ENCODE measurements around the gene CFHR1. TPM values are rescaled to one million over a fixed set of nuclear protein-coding genes. Genes with fewer than 3 reads are reported as not detected.
"Not testable (repeated sequence)": the region's sequence is repeated elsewhere in the genome, so short reads cannot be mapped to it uniquely, and the experiment has no call there.

Gene CFHR1
- total RNA-seq, 1 experiment from 2014 or later = 0.81 TPM

DNA sequence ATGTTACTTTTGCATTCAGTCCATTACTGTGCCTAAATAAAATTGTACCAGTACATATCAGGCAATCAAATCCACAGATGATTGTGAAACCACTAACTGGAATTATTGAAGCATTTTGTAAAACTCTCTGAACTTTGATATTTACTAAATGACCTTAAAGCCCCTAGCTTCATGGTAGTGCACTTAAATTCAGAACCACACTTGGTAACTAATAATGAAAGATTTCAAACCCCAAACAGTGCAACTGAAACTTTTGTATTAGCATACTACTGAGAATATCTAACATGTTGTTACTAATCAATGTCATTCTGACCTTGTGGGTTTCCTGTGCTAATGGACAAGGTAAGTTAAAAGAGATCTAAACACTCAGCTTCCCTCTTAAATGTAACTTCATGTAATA lies 44.9 kb upstream of the CFHR1 start, which contains the start of gene CFHR3:
CFHR3 (plus strand) TSS at position 238 of the 400 bp plus-strand sequence; CDS start at position 285, 47 bp downstream.
- Histone ChIP-seq H3K27ac (no peak within 1 kb of the TSS), H3K4me2 (no peak within 1 kb of the TSS), H3K36me3 (ENCODE audit: low read depth) (no peaks in the 10 kb centered on the region), H2AFZ (0 out of 2 replicates have a peak within 1 kb of the TSS, but pooled peaks have one; percentile 22), H3K4me1 (replicated peaks; ENCODE audit: insufficient read depth) (no peaks in the 10 kb centered on the region), H3K4me3 (no peak within 1 kb of the TSS), H4K20me1 (ENCODE audit: insufficient read depth) (no peaks in the 10 kb centered on the region), H3K79me2 (ENCODE audit: low read depth) (no peaks in the 10 kb centered on the region), H3K9me3 (ENCODE audit: insufficient read depth, low read depth) (no peaks in the 10 kb centered on the region), H3K9me2 (ENCODE audit: insufficient read depth) (no peaks in the 10 kb centered on the region), H3F3A (ENCODE audit: insufficient read depth, low read depth) (no peaks in the 10 kb centered on the region), H3K27me3 (ENCODE audit: insufficient read depth, low read depth) (no peaks in the 10 kb centered on the region)
- BruUV-seq (replicated peaks) = no TSS peak
- intact Hi-C loops (cut with micrococcal nuclease; ENCODE audit: unreplicated experiment) = no loop called here
- ChIA-PET POLR2A (ENCODE audit: unreplicated experiment) (no interaction called here), CTCF (no interaction called here)
- no peak for DNase-seq
- TF ChIP-seq, protein P1, sequence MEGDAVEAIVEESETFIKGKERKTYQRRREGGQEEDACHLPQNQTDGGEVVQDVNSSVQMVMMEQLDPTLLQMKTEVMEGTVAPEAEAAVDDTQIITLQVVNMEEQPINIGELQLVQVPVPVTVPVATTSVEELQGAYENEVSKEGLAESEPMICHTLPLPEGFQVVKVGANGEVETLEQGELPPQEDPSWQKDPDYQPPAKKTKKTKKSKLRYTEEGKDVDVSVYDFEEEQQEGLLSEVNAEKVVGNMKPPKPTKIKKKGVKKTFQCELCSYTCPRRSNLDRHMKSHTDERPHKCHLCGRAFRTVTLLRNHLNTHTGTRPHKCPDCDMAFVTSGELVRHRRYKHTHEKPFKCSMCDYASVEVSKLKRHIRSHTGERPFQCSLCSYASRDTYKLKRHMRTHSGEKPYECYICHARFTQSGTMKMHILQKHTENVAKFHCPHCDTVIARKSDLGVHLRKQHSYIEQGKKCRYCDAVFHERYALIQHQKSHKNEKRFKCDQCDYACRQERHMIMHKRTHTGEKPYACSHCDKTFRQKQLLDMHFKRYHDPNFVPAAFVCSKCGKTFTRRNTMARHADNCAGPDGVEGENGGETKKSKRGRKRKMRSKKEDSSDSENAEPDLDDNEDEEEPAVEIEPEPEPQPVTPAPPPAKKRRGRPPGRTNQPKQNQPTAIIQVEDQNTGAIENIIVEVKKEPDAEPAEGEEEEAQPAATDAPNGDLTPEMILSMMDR (conservative IDR thresholded peaks at IDR 0.05) = no peak
- no peak for TF ChIP-seq EZH2 (IDR thresholded peaks at IDR 0.05; ENCODE audit: low read depth)

DNA sequence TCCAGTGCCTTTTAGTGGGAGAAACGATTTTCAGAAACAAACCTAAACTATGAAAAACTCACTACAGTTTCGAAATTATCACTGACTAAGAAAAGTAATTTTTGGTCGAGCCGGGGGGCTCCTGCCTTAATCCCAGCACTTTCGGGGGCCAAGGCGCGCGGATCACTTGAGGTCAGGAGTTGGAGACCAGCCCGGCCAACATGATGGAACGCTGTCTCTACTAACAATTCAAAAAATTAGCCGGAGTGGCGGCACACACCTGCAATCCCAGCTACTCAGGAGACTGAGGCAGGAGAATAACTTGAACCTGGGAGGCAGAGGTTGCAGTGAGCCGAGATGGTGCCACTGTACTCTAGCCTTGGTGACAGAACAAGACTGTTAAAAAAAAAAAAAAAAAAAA lies 41.9 kb upstream of the CFHR1 start:
- Histone ChIP-seq H3K4me3 (no peak overlapping the region), H3K27ac (no peak overlapping the region), H3K4me2 (no peak overlapping the region), H3K9me2 (ENCODE audit: insufficient read depth) (no peaks in the 10 kb centered on the region), H3K36me3 (ENCODE audit: low read depth) (no peaks in the 10 kb centered on the region), H3K27me3 (ENCODE audit: insufficient read depth, low read depth) (no peaks in the 10 kb centered on the region), H4K20me1 (ENCODE audit: insufficient read depth) (no peaks in the 10 kb centered on the region), H3K9me3 (ENCODE audit: insufficient read depth, low read depth) (0 out of 2 replicates have a peak, but pooled peaks cover 4% of the 10 kb centered on the region), H3F3A (ENCODE audit: insufficient read depth, low read depth) (no peaks in the 10 kb centered on the region), H2AFZ (no peak overlapping the region), H3K79me2 (ENCODE audit: low read depth) (no peaks in the 10 kb centered on the region), H3K4me1 (replicated peaks; ENCODE audit: insufficient read depth) (no peaks in the 10 kb centered on the region)
- POLR2A ChIA-PET (ENCODE audit: unreplicated experiment) = no interaction called here
- intact Hi-C loops (cut with micrococcal nuclease; ENCODE audit: unreplicated experiment) = no loop called here
- TF ChIP-seq EZH2 (IDR thresholded peaks at IDR 0.05; ENCODE audit: low read depth) = no peak
- no TSS peak for BruUV-seq (replicated peaks)
- DNase-seq = no peak
- CTCF ChIA-PET = no interaction called here

DNA sequence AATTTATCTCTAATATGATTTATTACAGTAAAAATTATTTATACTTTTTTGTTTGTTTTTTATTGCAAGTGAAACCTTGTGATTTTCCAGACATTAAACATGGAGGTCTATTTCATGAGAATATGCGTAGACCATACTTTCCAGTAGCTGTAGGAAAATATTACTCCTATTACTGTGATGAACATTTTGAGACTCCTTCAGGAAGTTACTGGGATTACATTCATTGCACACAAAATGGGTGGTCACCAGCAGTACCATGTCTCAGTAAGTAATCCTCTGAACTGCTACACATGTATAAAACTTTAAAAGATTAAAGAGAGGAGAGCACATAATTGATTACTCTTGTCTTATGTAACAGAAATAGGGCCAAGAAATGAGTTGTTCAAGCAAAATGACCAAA lies 40.4 kb upstream of the CFHR1 start:
- no peaks in the 10 kb centered on the region for H3F3A ChIP-seq (ENCODE audit: insufficient read depth, low read depth)
- intact Hi-C loops (cut with micrococcal nuclease; ENCODE audit: unreplicated experiment) = no loop called here
- no TSS peak for BruUV-seq (replicated peaks)
- no peak overlapping the region for H3K4me2 ChIP-seq
- H3K27ac ChIP-seq = no peak overlapping the region
- no peak overlapping the region for H2AFZ ChIP-seq
- no peaks in the 10 kb centered on the region for H3K9me2 ChIP-seq (ENCODE audit: insufficient read depth)
- no peak for TF ChIP-seq EZH2 (IDR thresholded peaks at IDR 0.05; ENCODE audit: low read depth)
- TF ChIP-seq, protein P1 (conservative IDR thresholded peaks at IDR 0.05) = 0 out of 2 replicates have a peak, but pooled peaks have one; percentile 26
- H3K36me3 ChIP-seq (ENCODE audit: low read depth) = no peaks in the 10 kb centered on the region
- no peaks in the 10 kb centered on the region for H4K20me1 ChIP-seq (ENCODE audit: insufficient read depth)
- POLR2A ChIA-PET (ENCODE audit: unreplicated experiment) = no interaction called here
- CTCF ChIA-PET = no interaction called here
- H3K4me3 ChIP-seq = no peak overlapping the region
- no peaks in the 10 kb centered on the region for H3K4me1 ChIP-seq (replicated peaks; ENCODE audit: insufficient read depth)
- 0 out of 2 replicates have a peak, but pooled peaks cover 4% of the 10 kb centered on the region for H3K9me3 ChIP-seq (ENCODE audit: insufficient read depth, low read depth)
- no peaks in the 10 kb centered on the region for H3K27me3 ChIP-seq (ENCODE audit: insufficient read depth, low read depth)
- H3K79me2 ChIP-seq (ENCODE audit: low read depth) = no peaks in the 10 kb centered on the region
- DNase-seq = no peak

DNA sequence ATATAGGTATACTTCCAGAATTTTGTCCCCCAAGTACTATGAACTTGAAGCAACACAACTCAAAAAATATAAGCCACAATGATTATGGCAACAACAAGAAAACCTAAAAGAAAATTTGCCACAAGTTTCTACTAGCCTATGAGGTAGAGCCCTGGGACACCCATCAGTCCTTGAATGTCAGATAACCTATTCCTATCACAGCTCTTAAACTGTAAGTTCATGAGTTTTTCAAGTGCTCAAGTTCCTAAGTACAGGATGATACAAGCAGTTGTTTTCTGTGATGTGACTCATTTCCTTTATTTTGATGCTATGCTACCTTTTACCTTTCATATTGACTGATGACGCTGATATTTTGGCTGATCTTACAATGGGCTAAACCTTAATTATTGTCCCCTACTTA lies 28.3 kb upstream of the CFHR1 start:
- H3K27ac ChIP-seq; H3K36me3 ChIP-seq (ENCODE audit: low read depth); intact Hi-C loops (cut with micrococcal nuclease; ENCODE audit: unreplicated experiment); H3K4me1 ChIP-seq (replicated peaks; ENCODE audit: insufficient read depth); DNase-seq; BruUV-seq (replicated peaks); H4K20me1 ChIP-seq (ENCODE audit: insufficient read depth); H3K9me2 ChIP-seq (ENCODE audit: insufficient read depth); CTCF ChIA-PET; H3K4me2 ChIP-seq; H3K79me2 ChIP-seq (ENCODE audit: low read depth); POLR2A ChIA-PET (ENCODE audit: unreplicated experiment); H2AFZ ChIP-seq; H3K27me3 ChIP-seq (ENCODE audit: insufficient read depth, low read depth); H3K4me3 ChIP-seq; H3F3A ChIP-seq (ENCODE audit: insufficient read depth, low read depth); H3K9me3 ChIP-seq (ENCODE audit: insufficient read depth, low read depth): not testable (repeated sequence)

DNA sequence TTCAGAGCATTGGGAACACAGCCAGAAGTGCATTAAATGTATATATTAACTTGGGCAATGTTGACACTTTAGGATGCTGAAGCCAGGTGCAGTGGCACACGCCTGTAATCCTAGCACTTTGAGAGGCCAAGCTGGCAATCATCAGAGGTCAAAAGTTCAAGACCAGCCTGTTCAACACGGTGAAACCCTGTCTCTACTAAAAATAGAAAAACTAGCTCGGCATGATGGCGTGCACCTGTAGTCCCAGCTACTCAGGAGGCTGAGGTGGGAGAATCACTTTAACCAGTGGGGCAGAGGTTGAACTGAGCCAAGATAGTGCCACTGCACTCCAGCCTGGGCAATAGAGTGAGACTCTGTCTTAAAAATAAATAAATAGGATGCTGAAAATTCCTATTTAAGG lies 25.4 kb upstream of the CFHR1 start:
- DNase-seq; CTCF ChIA-PET; intact Hi-C loops (cut with micrococcal nuclease; ENCODE audit: unreplicated experiment); H3K9me3 ChIP-seq (ENCODE audit: insufficient read depth, low read depth); H3K4me1 ChIP-seq (replicated peaks; ENCODE audit: insufficient read depth); H3F3A ChIP-seq (ENCODE audit: insufficient read depth, low read depth); H3K4me3 ChIP-seq; BruUV-seq (replicated peaks); H3K4me2 ChIP-seq; H3K9me2 ChIP-seq (ENCODE audit: insufficient read depth); H3K36me3 ChIP-seq (ENCODE audit: low read depth); H3K27me3 ChIP-seq (ENCODE audit: insufficient read depth, low read depth); POLR2A ChIA-PET (ENCODE audit: unreplicated experiment); H4K20me1 ChIP-seq (ENCODE audit: insufficient read depth); H2AFZ ChIP-seq; H3K79me2 ChIP-seq (ENCODE audit: low read depth); H3K27ac ChIP-seq: not testable (repeated sequence)
